ENCODE results near the gene DDX41.

The DDX41 gene

GRCh38 chr5:177546258-177546741 is 29.5 kb upstream of the DDX41 start:
- TF ChIP-seq CTCF (conservative IDR thresholded peaks at IDR 0.05; ENCODE audit: low read length): peak; percentile 26; the same call in 1 of the 2 replicates
- H3K4me3 ChIP-seq (ENCODE audit: low read length): no peak overlapping the region
- peak; percentile 99 for DNase-seq (ENCODE audit: low read depth)

DNA sequence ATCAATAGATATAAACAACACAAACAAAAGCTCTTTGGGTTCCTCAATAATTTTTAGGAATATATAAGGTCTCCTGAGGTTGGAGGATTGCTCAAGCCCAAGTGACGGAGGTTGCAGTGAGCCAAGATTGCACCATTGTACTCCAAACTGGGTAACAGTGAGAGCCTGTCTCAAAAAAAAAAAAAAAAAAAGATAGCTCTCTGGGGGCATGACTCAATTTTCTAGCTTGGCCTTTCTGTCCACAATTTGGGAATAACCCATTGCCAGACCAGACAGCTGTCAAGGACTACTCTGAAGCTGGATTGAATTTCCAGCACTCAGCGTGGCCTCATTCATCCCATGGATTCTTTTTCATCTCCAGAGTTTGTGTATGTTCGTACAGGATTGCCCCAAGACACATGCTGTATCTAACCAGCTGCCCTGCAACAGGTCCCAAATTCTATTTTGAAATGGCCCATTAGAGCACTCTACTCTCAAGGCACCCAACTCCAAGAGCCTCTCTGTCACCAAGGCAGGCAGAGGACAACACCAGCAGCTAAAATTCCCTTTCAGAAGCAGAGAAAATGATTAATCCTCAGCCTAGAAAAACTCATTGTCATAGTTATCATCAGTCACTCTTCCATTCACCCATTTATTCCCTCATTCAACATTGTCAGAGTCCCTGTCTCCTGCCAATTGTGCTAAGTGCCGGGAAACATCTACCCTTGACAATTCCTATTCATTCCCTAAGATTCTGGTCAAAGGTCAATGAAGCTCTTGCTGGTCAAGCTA is 28.9 kb upstream of the DDX41 start:
- peak; percentile 95 for DNase-seq (ENCODE audit: low read depth)
- TF ChIP-seq CTCF (conservative IDR thresholded peaks at IDR 0.05; ENCODE audit: low read length): no peak
- no peak overlapping the region for H3K4me3 ChIP-seq (ENCODE audit: low read length)

- no peak for TF ChIP-seq CTCF (conservative IDR thresholded peaks at IDR 0.05; ENCODE audit: low read length)
- no peak for DNase-seq (ENCODE audit: low read depth)
- no peak overlapping the region for H3K4me3 ChIP-seq (ENCODE audit: low read length)
Measured at GRCh38 chr5:177542816-177543465, 26.2 kb upstream of the DDX41 start.

GRCh38 chr5:177540438-177540837 is 23.7 kb upstream of the DDX41 start:
- no peak for TF ChIP-seq CTCF (conservative IDR thresholded peaks at IDR 0.05; ENCODE audit: low read length)
- no peak overlapping the region for H3K4me3 ChIP-seq (ENCODE audit: low read length)
- DNase-seq (ENCODE audit: low read depth): no peak

DNA sequence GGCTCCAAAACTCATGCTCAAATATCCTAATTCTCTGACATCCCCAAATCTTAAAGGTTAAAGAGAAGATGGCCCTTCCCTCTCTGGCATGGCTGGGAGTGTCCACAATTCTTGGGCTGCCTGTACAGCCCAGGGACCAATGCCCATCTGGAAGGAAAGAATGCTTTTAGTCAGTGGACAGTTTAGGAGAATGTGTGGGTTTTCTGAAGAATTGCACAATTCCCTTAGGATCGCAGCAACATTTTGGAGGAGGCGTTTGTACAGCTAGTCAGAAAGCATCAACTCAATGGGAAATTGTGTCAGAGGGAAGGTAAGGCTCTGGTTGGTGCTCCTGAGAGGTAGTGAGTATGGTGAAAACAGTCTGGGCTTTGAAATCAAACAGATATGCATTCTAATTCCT is 22.6 kb upstream of the DDX41 start:
- TF ChIP-seq CTCF (conservative IDR thresholded peaks at IDR 0.05; ENCODE audit: low read length): no peak
- H3K4me3 ChIP-seq (ENCODE audit: low read length): no peak overlapping the region
- DNase-seq (ENCODE audit: low read depth): peak; percentile 96

GRCh38 chr5:177538876-177539275 is 22.1 kb upstream of the DDX41 start:
- no peak for DNase-seq (ENCODE audit: low read depth)
- no peak overlapping the region for H3K4me3 ChIP-seq (ENCODE audit: low read length)
- no peak for TF ChIP-seq CTCF (conservative IDR thresholded peaks at IDR 0.05; ENCODE audit: low read length)

Measured in AG10803 (cell line).